GM06990 (cell line): ENCODE data around the gene PLEKHO1.

Experiments used
- DNase-seq: peaks from one replicate; pipeline ENCODE4 v3.0.0-alpha.2; 2011; ENCODE audit not compliant: insufficient read length; ENCODE audit errors: extremely low read depth
- H3K27me3 ChIP-seq: replicated peaks from 2 replicates; pipeline ENCODE4 v1.6.0; 2011; ENCODE audit warnings: low read length; ENCODE audit not compliant: control insufficient read depth, insufficient read depth
- H3K36me3 ChIP-seq: 2 replicates; pipeline ENCODE4 v1.5.1; 2011; ENCODE audit warnings: low read length; ENCODE audit not compliant: control insufficient read depth, insufficient read depth
- H3K4me3 ChIP-seq: replicated peaks from 2 replicates; pipeline ENCODE4 v1.5.1; 2011; ENCODE audit warnings: low read depth, mild to moderate bottlenecking, control low read depth, low read length
- TF ChIP-seq, protein P1 (sequence below): IDR thresholded peaks from 2 replicates; pipeline ENCODE4 v1.5.1; 2011; ENCODE audit warnings: low read length, control low read depth, mild to moderate bottlenecking, inconsistent platforms; ENCODE audit not compliant: insufficient read depth, poor library complexity, severe bottlenecking

Gene PLEKHO1

DNA sequence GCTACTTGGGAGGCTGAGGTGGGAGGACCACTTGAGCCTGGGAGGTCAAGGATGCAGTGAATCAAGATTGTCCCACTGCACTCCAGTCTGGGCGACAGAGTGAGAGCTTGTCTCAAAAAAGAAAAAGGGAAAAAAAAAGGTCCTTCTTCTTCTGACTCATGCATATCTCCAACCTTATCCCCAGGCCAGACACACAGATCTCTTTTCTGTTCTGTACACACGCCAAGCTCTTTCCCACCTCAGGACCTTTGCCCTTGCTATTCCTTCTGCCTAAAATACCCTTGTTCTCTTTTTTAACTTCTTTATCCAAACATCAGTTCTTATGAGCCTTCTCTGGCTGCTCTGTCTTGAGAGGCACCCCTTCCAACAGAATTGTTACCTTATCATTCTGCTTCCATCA lies 22.1 kb downstream of the PLEKHO1 start:
- no peak overlapping the region for H3K4me3 ChIP-seq
- no peak for DNase-seq
- TF ChIP-seq, protein P1, sequence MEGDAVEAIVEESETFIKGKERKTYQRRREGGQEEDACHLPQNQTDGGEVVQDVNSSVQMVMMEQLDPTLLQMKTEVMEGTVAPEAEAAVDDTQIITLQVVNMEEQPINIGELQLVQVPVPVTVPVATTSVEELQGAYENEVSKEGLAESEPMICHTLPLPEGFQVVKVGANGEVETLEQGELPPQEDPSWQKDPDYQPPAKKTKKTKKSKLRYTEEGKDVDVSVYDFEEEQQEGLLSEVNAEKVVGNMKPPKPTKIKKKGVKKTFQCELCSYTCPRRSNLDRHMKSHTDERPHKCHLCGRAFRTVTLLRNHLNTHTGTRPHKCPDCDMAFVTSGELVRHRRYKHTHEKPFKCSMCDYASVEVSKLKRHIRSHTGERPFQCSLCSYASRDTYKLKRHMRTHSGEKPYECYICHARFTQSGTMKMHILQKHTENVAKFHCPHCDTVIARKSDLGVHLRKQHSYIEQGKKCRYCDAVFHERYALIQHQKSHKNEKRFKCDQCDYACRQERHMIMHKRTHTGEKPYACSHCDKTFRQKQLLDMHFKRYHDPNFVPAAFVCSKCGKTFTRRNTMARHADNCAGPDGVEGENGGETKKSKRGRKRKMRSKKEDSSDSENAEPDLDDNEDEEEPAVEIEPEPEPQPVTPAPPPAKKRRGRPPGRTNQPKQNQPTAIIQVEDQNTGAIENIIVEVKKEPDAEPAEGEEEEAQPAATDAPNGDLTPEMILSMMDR: no peak
- no peaks in the 10 kb centered on the region for H3K36me3 ChIP-seq
- H3K27me3 ChIP-seq: no peaks in the 10 kb centered on the region

DNA sequence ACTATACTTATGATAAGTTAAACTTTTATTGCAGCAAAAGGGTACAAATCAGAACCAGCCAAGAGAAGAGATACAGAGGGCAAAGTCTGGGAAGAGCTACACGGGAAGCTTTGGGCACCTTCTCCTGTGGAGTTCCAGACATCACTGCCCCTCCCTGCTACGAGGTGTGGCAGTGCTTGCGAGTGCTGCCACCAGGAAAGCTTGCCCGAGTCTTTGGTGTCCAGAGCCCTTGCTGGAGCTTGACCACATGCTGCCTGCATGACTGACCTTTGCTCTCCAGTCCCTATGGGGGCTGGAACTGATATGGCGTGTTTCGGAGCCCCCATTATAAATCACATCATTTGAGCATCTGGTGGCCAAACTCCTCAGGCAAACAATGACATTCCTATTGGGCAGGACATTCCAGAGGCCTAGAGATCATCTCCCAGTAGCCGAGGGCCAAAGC lies 23.4 kb downstream of the PLEKHO1 start:
- no peak for DNase-seq
- H3K36me3 ChIP-seq: no peaks in the 10 kb centered on the region
- no peaks in the 10 kb centered on the region for H3K27me3 ChIP-seq
- H3K4me3 ChIP-seq: no peak overlapping the region
- TF ChIP-seq, protein P1: no peak

DNA sequence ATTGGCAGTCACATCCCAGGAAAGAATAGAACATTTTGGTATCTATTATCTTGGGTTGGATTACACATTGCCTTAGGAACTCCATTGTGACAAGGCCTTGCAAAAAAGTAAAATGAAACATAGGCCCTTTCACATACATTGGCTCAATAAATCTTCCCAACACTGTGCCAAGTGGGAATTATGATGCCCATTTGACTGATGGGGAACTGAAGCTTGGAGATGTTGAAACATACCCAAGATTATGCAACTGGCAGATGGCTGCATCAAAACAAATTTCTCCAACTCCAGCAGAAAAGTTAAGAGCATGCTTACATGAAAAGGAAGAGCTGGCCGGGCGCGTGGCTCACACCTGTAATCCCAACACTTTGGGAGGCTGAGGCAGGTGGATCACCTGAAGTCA lies 26.9 kb downstream of the PLEKHO1 start:
- no peaks in the 10 kb centered on the region for H3K36me3 ChIP-seq
- H3K27me3 ChIP-seq: no peaks in the 10 kb centered on the region
- DNase-seq: no peak
- no peak overlapping the region for H3K4me3 ChIP-seq
- TF ChIP-seq, protein P1: no peak

DNA sequence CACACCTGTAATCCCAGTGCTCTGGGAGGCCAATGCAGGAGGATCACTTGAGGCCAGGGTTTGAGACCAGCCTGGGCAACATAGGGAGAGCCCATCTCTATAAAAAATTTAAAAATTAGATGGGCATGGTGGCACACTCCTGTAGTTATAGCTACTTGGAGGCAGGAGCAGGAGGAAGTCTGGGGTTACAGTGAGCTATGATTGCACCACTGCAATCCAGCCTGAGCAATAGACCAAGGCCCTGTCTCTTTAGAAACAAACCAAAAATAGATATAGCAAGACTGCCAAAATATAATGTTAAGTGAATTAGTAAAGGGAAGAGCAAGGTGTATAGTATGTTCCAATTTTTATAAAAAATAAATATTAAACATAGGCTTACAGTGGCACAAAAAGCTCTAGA lies 28.8 kb downstream of the PLEKHO1 start:
- H3K4me3 ChIP-seq: no peak overlapping the region
- DNase-seq: no peak
- TF ChIP-seq, protein P1: no peak
- no peaks in the 10 kb centered on the region for H3K36me3 ChIP-seq
- H3K27me3 ChIP-seq: no peaks in the 10 kb centered on the region

DNA sequence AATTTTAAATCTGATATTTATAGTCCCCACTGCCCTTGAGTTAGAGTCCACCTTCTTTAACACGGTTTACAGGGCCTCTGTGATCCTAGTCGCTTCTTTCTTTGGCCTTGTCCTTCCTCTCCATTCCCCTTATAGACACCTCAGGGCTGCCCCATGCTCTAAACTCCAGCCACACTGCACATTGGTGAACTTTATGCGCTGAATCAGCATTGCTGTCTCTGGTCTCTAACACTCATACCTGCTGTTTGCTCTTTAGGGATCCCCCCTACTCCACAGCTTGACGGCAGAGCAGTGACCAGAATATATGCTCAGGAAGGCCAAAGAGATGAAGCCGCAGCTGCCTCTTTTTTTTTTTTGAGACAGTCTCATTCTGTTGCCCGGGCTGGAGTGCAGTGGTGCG lies 30.2 kb downstream of the PLEKHO1 start:
- Histone ChIP-seq H3K4me3 (no peak overlapping the region), H3K27me3 (no peaks in the 10 kb centered on the region), H3K36me3 (no peaks in the 10 kb centered on the region)
- TF ChIP-seq, protein P1: no peak
- no peak for DNase-seq

DNA sequence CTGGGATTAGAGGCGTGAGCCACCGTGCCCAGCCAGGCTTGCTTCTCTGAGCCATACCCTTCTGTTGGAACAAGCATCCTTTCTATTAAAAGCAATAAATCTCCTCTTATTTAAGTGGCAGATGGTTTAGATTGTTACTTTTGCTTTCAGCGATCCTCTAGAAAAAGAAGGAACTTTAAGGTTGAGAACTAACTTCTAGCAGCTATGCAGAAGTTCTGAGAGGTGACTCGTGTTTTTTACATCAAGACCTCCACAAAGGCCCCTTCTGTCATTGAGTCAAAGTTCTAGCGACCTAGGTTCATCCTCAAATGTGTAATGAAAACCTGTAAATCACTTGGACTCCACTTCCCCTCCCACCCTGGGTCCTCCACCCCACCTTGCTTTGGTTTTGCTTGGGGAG lies 30.8 kb downstream of the PLEKHO1 start:
- no peaks in the 10 kb centered on the region for H3K36me3 ChIP-seq
- TF ChIP-seq, protein P1: no peak
- H3K27me3 ChIP-seq: no peaks in the 10 kb centered on the region
- no peak overlapping the region for H3K4me3 ChIP-seq
- no peak for DNase-seq
